HG02970 (cell line): ENCODE data around the gene KLHL24.
"Not testable (repeated sequence)": the region's sequence is repeated elsewhere in the genome, so short reads cannot be mapped to it uniquely, and the experiment has no call there.

Source experiments
- ATAC-seq: cut with Tn5 transposase; IDR thresholded peaks from one replicate; pipeline ENCODE4 v1.9.1; 2021; ENCODE audit warnings: mild to moderate bottlenecking, moderate library complexity, moderate number of reproducible peaks; ENCODE audit not compliant: unreplicated experiment, low FRiP score

KLHL24 gene

GRCh38 chr3:183635431-183636220, at the start of gene KLHL24:
Gene KLHL24, plus strand, starts transcription at chr3:183635623. Its CDS starts 14,734 bp downstream, at chr3:183650357.
- peak; percentile 77 for ATAC-seq

DNA sequence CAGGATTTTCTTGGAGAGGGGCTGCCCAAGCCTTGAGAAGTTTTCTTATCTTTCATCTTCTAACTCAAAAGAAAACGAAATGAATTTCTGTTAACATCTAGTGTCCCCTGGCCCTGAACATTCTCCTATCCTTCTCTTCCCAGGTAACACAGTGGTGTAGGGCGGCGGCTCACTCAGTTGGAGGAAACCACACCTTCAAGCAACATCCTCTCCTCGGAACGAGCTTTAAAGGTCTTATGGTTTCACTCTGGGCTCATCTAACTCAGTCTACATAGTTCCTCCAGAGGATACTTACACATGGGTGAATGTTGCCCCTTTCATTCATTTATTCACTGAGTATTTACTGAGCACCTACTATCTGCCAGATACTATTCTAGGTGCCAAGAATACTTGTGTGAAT, 48.9 kb upstream of the KLHL24 start:
- no peak for ATAC-seq

DNA sequence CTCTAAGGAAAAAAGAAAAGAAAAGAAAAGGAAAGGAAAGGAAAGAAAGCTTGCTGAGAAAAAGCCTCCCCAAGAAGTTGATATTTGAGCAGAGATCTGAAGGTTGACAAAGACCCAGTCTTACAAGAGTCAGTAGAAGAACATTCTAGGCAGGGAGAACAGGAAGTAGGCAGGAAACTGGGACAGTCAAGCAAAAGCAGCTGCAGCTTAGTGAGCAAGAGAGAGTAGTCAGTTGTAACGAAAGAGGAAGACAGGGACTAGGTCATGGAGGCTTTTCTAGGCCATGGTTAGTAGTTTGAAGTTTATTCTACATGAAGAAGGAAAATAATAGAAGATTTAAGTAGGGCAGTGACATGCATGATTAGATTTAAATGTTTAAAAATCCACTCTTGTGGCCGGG, 48.1 kb upstream of the KLHL24 start:
- no peak for ATAC-seq

- no peak for ATAC-seq
These were observed 45.0 kb upstream of the KLHL24 start for GRCh38 chr3:183590442-183590841.

- ATAC-seq, result peak; percentile 96
These were observed 43.4 kb upstream of the KLHL24 start for GRCh38 chr3:183591881-183592521.

DNA sequence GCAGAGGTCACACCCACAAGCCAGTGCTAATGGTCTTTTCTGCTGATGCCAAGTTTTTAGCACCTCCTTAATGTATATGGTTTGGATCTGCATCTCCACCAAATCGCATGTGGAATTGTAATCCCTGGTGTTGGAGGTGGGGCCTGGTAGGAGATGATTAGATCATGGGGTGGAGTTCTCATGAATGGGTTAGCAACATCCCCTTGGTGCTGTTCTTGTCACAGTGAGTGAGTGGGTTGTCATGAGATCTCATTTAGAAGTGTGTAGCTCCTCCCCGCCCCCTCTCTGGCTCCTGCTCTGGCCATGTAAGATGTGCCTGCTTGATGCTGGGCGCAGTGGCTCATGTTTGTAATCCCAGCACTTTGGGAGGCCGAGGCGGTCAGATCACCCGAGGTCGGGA, 42.6 kb upstream of the KLHL24 start:
- no peak for ATAC-seq

DNA sequence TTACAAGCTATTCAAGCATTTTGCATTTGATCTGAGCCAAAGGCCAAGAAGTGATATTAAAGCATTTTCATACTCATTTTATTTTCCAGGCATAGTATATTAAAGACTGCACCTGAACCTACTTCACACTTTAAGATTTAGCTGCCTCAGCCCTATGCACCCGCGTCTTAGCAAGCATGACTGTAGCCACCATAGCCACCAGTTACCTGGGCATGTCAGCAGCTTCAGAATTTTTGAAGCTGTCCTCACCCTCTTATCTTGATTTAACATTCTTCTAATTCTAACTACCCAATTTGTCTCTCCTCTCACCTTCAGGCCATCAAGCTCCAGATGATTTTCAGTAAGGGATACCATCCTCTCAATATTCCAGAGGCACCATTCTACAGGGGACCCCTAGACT, 40.8 kb upstream of the KLHL24 start:
- ATAC-seq, result no peak

DNA sequence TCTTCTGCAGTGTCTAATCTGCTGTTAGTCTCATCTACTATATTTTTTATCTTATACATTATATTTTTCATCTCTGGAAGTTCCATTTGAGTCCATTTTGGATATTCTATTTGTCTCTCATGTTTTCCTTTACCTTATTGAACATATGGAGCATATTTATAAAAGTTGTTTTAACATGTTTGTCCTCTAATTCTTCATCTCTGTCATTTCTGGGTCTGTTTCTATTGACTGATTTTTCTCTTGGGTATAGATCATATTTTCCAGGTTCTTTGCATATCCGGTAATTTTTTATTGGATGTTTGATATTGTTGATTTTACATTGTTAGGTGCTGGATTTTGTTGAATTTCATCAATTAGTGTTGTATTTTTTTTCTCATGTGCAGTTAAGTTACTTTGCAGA, 37.5 kb upstream of the KLHL24 start:
- ATAC-seq, result no peak

DNA sequence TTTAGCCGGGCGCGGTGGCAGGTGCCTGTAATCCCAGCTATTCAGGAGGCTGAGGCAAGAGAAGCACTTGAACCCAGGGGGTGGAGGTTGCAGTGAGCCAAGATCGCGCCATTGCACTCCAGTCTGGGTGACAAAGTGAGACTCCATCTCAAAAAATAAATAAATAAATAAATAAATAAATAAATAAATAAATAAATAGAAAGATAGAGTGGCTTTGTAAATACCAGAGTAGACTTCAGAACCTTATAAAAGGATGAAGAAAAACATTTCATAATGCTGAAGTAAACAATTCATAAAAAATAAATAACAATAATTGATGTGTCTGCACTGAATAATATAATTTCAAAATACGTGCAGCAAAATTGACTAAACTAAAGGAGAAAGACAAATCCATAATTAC, 24.1 kb upstream of the KLHL24 start:
- ATAC-seq, result not testable (repeated sequence)

GRCh38 chr3:183613366-183614285, 21.8 kb upstream of the KLHL24 start:
- ATAC-seq, result no peak

DNA sequence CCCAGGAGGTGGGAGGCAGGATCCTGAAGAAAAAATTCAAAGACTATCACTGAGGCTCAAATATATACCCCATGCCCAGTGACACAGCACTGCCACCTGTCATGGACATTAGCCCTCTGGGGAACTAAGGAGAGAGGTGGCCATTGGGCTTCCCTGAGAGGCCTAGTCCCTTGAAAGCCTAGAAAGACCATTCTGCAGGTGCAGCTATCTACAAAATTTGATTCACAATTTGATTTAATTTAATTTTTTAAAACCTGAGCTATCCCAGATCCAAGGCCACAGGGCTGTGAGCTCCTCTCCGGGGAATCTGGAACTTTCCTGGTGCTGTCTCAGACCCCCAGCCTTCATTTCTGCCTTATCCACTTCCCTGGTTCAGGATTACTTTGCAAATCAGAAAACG, 16.9 kb upstream of the KLHL24 start:
- ATAC-seq, result no peak

- ATAC-seq, result no peak
These were observed 16.4 kb upstream of the KLHL24 start for GRCh38 chr3:183619010-183619409.

DNA sequence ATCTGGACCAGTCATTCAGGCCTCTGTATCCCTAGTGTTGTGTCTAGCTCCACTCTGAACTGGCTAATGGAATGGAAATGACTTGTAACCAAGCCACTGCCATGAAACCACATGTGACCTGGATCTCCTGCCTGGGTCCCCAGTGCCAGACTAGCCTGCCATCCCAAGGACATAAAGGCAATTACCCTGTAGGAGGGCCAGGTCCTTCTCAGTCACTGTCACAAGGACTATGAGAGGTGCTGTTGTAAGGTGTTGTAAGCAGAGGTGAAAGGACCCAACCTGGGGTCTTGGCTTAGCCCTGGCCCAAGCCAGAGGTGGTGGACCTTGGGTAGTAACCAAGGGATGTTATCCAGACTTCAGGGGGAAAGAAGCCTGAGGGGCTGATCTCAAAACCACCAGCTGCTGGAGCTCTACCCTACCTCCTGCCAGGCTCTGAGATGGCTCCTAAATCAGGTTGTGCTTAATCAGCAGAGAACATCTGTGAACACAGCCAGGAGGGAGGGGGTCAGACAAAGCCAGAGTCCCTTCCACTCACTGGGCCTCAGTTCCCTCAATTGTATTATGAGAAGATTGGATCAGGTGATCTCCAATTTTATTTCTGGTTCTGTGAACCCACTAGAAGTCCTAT, 15.7 kb upstream of the KLHL24 start:
- ATAC-seq, result no peak

DNA sequence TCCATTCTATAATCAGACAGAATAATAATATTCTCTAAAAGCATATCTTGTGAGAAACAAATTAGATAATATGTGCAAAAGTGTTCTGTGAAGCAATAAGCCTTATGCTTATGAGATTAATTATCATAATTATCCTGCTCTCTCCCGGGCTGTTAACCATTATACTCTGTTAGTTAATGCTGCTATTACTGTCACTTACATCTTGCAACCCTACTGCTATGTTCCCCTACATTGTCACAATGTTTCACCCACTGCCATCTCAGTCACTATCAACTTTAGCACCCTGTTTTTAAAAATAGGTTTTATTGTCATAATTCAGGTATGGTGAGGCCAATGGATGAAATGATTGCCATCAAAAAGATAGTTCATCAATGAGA, 15.2 kb upstream of the KLHL24 start:
- no peak for ATAC-seq

- ATAC-seq, result not testable (repeated sequence)
These were observed 12.9 kb upstream of the KLHL24 start for GRCh38 chr3:183622473-183622872.

DNA sequence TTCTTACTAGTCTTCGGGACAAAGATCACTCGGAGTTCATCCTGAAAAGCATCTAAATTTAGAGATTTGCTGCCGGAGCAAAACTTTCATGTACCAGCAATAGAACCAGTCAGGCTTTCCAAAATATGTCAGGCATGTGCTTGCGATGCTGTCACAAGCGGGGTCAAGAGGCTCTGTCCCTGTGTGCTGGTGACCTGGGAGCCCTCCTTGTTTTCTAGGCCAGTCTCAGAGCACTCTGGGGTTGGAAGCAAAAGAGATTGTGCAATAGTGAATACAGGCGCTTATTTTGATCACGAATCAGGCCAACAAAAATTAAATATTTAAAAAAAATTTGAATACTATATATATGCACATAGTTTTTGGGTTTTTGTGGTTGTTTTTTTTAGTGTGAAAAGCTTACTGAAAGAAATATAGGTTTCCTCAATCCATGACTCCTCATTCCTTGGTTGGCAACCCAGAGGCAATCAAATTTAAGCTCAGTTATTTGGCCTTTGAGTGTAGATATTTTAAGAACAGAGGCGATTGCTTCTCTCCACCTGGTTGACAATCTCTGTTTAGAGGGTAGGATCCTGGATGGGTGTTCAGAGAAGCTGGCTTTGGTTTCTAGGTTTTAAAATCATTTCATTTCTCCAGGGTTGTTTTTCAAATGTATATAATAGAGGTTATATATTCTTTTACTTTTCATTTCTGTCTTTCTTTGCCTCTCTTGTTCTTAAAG, 8.4 kb upstream of the KLHL24 start:
- ATAC-seq, result no peak

DNA sequence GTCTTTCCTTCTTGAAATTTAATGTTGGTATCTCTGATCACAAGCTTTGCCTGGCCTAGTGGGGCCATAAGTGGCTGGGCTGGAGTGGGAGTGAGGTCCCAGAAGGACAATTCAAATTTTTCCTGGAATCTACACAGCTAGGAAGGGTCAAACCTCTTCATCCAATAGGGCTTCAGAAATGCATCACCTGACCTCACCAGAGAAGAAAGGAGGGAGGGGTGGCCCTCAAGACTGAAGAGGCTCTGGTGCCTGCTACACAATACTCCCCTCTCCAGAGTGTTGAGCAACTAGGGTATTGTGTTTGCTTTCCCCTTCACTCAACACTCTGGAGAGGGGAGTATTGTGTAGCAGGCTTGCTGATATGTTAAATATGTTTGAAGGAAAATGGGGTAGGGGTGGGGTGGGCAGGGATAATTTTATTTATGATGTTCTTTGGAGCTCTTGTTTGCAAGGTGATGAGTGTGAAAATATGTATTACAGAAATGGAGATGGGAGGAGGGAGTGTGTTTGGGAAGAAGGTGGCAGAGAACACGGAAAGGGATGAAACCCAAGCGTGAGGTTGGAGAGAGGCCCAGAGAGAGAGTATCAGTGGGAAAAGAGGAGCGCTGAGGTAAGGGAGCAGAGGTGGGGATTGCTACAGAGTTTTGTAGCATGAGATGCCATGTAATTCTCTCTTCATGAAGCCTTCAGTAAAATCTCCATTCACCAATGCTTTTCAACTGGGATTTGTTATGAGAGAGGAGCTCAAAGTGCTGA, 5.7 kb upstream of the KLHL24 start:
- no peak for ATAC-seq

DNA sequence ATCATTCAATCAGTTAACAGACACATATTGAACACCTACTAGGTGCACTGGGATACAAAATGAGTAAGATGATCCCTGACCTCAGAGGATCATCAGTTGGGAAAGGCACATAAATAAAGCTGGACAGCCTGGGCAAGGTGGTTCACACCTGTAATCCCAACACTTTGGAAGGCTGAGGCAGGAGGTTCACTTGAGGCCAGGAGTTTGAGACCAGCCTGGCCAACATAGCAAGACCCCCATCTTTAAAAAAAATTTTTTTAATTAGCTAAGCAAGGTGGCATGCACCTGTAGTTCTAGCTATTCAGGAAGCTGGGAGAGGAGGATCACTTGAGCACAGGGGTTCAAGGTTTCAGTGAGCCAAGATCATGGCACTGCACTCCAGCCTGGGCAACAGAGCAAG, 3.7 kb upstream of the KLHL24 start:
- ATAC-seq, result no peak

DNA sequence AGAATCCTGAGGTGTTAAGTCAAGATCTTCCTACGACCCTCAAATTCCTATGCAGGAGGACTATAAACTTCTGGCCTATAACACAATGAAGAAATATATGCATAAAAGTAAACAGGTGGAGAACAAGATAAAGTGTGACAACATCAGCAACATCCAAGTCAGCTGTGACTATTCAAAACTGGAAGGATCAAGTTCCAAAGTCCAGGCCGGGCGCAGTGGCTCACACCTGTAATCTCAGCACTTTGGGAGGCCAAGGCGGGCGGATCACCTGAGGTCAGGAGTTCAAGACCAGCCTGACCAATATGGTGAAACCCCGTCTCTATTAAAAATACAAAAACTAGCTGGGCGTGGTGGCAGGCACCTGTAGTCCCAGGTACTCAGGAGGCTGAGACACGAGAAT, 2.7 kb upstream of the KLHL24 start:
- not testable (repeated sequence) for ATAC-seq
